ENCODE measurements around the gene UBE2E2. TPM values are rescaled to one million over a fixed set of nuclear protein-coding genes. Genes with fewer than 3 reads are reported as not detected.

The UBE2E2 gene
- total and polyA plus RNA-seq, 2 donors from 2014 or later, result 40.9 to 61.7 TPM

DNA sequence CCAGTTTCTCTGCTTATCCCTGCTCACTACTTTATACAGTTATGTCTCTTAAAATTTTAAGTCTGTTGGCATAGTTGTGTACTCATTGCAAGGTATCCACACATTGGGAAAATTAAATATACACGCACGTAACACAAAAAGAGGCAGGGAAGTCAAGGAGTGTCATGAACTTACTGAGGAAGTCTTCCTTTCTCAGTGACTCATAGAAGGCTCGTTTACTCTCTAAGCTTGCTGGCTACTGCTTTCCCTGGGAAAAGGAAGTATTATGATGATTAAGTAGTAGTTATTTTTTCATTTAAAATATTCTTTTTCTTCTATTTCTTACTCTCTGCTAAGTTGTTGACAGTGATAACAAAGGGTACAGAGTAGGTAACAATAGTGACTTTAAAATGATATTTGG is 287.3 kb downstream of the UBE2E2 start:
- H3K36me3 ChIP-seq (ENCODE audit: control insufficient read depth in 2 of 3, insufficient read depth in 3 of 3, low read length in 3 of 3), result no peaks in the 10 kb centered on the region
- intact Hi-C loops (cut with DNase I), result no loop called here
- TF ChIP-seq, protein P1, sequence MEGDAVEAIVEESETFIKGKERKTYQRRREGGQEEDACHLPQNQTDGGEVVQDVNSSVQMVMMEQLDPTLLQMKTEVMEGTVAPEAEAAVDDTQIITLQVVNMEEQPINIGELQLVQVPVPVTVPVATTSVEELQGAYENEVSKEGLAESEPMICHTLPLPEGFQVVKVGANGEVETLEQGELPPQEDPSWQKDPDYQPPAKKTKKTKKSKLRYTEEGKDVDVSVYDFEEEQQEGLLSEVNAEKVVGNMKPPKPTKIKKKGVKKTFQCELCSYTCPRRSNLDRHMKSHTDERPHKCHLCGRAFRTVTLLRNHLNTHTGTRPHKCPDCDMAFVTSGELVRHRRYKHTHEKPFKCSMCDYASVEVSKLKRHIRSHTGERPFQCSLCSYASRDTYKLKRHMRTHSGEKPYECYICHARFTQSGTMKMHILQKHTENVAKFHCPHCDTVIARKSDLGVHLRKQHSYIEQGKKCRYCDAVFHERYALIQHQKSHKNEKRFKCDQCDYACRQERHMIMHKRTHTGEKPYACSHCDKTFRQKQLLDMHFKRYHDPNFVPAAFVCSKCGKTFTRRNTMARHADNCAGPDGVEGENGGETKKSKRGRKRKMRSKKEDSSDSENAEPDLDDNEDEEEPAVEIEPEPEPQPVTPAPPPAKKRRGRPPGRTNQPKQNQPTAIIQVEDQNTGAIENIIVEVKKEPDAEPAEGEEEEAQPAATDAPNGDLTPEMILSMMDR (IDR thresholded peaks at IDR 0.05; ENCODE audit: borderline replicate concordance, extremely low read depth, insufficient read depth), result no peak
- H3K27me3 ChIP-seq (ENCODE audit: control insufficient read depth, insufficient read depth, low read length), result no peaks in the 10 kb centered on the region
- no peak overlapping the region for H3K9ac ChIP-seq (ENCODE audit: low read length in 3 of 3)
- H3K9me3 ChIP-seq (ENCODE audit: control insufficient read depth in 2 of 3, insufficient read depth in 1 of 3, low read length in 3 of 3), result peaks cover 0 to 10% (median 0%) of the 10 kb centered on the region in 3 donors
- DNase-seq (no peak), FAIRE-seq (no peak)
- no peak overlapping the region for H3K27ac ChIP-seq (ENCODE audit: low read depth in 2 of 2, low read length in 2 of 2)
- H3K4me3 ChIP-seq (ENCODE audit: low read length in 3 of 3), result no peak overlapping the region
- H3K4me1 ChIP-seq (ENCODE audit: control insufficient read depth in 2 of 3, insufficient read depth in 2 of 3, low read depth in 1 of 3, low read length in 3 of 3), result peaks cover 0 to 3% (median 0%) of the 10 kb centered on the region in 3 donors

DNA sequence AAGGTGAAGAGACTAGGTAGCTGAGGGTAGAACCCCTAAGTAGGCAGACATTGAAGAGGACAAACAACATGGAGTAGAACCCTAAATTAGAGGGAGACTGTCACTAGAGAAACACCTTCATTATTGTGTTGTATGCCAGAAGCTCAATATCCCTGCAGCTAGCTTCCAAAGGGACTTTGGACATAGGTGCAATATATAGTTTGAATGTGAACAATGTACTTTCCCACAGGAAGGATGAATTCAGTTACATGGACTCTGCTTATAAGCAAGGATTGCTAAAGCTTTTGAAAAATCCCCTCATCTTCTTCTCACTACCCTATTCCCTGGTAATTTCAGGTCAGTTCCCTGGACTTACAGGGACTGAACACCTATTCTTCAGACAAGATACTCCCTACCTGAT is 288.9 kb downstream of the UBE2E2 start:
- DNase-seq (no peak), FAIRE-seq (no peak)
- Histone ChIP-seq H3K27ac (ENCODE audit: low read depth in 2 of 2, low read length in 2 of 2) (no peak overlapping the region), H3K4me3 (ENCODE audit: low read length in 3 of 3) (no peak overlapping the region), H3K36me3 (ENCODE audit: control insufficient read depth in 2 of 3, insufficient read depth in 3 of 3, low read length in 3 of 3) (no peaks in the 10 kb centered on the region), H3K4me1 (ENCODE audit: control insufficient read depth in 2 of 3, insufficient read depth in 2 of 3, low read depth in 1 of 3, low read length in 3 of 3) (peaks cover 0 to 3% (median 0%) of the 10 kb centered on the region in 3 donors), H3K9me3 (ENCODE audit: control insufficient read depth in 2 of 3, insufficient read depth in 1 of 3, low read length in 3 of 3) (no peaks in the 10 kb centered on the region), H3K27me3 (ENCODE audit: control insufficient read depth, insufficient read depth, low read length) (no peaks in the 10 kb centered on the region), H3K9ac (ENCODE audit: low read length in 3 of 3) (no peak overlapping the region)
- TF ChIP-seq, protein P1 (IDR thresholded peaks at IDR 0.05; ENCODE audit: borderline replicate concordance, extremely low read depth, insufficient read depth), result no peak
- intact Hi-C loops (cut with DNase I), result no loop called here

- no peak for DNase-seq
- H3K27me3 ChIP-seq (ENCODE audit: control insufficient read depth, insufficient read depth, low read length), result no peaks in the 10 kb centered on the region
- H3K27ac ChIP-seq (ENCODE audit: low read depth in 2 of 2, low read length in 2 of 2), result no peak overlapping the region
- no peak overlapping the region for H3K9ac ChIP-seq (ENCODE audit: low read length in 3 of 3)
- TF ChIP-seq, protein P1 (IDR thresholded peaks at IDR 0.05; ENCODE audit: borderline replicate concordance, extremely low read depth, insufficient read depth), result no peak
- H3K36me3 ChIP-seq (ENCODE audit: control insufficient read depth in 2 of 3, insufficient read depth in 3 of 3, low read length in 3 of 3), result no peaks in the 10 kb centered on the region
- peaks cover 0 to 3% (median 0%) of the 10 kb centered on the region in 3 donors for H3K4me1 ChIP-seq (ENCODE audit: control insufficient read depth in 2 of 3, insufficient read depth in 2 of 3, low read depth in 1 of 3, low read length in 3 of 3)
- intact Hi-C loops (cut with DNase I), result no loop called here
- H3K4me3 ChIP-seq (ENCODE audit: low read length in 3 of 3), result no peak overlapping the region
- no peaks in the 10 kb centered on the region for H3K9me3 ChIP-seq (ENCODE audit: control insufficient read depth in 2 of 3, insufficient read depth in 1 of 3, low read length in 3 of 3)
- FAIRE-seq, result no peak
These were observed 290.8 kb downstream of the UBE2E2 start for GRCh38 chr3:23493889-23494288.

GRCh38 chr3:23494967-23495366 is 291.8 kb downstream of the UBE2E2 start:
- H3K4me3 ChIP-seq (ENCODE audit: low read length in 3 of 3), result no peak overlapping the region
- intact Hi-C loops (cut with DNase I), result no loop called here
- H3K9ac ChIP-seq (ENCODE audit: low read length in 3 of 3), result no peak overlapping the region
- H3K36me3 ChIP-seq (ENCODE audit: control insufficient read depth in 2 of 3, insufficient read depth in 3 of 3, low read length in 3 of 3), result no peaks in the 10 kb centered on the region
- DNase-seq (no peak), FAIRE-seq (no peak)
- H3K9me3 ChIP-seq (ENCODE audit: control insufficient read depth in 2 of 3, insufficient read depth in 1 of 3, low read length in 3 of 3), result no peaks in the 10 kb centered on the region
- H3K27ac ChIP-seq (ENCODE audit: low read depth in 2 of 2, low read length in 2 of 2), result no peak overlapping the region
- H3K27me3 ChIP-seq (ENCODE audit: control insufficient read depth, insufficient read depth, low read length), result no peaks in the 10 kb centered on the region
- TF ChIP-seq, protein P1 (IDR thresholded peaks at IDR 0.05; ENCODE audit: borderline replicate concordance, extremely low read depth, insufficient read depth), result no peak
- peaks cover 0 to 3% (median 0%) of the 10 kb centered on the region in 3 donors for H3K4me1 ChIP-seq (ENCODE audit: control insufficient read depth in 2 of 3, insufficient read depth in 2 of 3, low read depth in 1 of 3, low read length in 3 of 3)
